Smooth muscle cell of the brain vasculature (primary cell): Measurements from ENCODE around the gene RHOV.

ENCODE experiments used
- DNase-seq: peaks from one replicate; pipeline ENCODE4 v3.0.0-alpha.2; 2012; ENCODE audit warnings: low read depth, low spot score

Gene RHOV

DNA sequence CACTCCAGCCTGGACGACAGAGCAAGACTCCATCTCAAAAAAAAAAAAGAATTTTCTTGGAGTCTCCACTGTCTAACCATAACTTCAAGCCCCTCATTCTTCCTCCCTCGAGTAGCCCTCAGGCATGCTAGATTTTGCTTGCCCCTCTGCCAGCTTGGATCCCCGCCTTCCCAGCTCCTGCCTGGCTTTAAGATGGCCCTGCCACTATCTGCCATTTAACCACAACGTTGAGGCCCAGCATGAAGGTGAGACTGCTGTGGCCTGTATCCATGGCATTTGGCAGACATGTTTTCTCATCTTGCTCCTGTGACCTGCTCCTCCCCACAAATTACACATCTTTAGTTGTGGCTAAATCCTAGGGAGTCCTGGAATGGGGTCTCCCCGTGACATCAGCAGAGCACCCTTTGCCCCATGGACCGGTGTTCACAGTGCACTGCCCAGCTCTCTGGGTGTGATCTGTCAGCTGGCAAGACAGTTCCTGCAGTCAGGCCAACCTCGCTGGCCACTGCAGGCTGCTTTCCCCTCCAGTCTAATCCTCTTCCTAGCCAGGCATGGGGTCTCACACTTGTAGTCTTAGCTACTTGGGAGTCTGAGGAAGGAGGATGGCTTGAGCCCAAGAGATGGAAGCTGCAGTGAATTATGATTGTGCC, 30.6 kb upstream of the RHOV start:
- no peak for DNase-seq

DNA sequence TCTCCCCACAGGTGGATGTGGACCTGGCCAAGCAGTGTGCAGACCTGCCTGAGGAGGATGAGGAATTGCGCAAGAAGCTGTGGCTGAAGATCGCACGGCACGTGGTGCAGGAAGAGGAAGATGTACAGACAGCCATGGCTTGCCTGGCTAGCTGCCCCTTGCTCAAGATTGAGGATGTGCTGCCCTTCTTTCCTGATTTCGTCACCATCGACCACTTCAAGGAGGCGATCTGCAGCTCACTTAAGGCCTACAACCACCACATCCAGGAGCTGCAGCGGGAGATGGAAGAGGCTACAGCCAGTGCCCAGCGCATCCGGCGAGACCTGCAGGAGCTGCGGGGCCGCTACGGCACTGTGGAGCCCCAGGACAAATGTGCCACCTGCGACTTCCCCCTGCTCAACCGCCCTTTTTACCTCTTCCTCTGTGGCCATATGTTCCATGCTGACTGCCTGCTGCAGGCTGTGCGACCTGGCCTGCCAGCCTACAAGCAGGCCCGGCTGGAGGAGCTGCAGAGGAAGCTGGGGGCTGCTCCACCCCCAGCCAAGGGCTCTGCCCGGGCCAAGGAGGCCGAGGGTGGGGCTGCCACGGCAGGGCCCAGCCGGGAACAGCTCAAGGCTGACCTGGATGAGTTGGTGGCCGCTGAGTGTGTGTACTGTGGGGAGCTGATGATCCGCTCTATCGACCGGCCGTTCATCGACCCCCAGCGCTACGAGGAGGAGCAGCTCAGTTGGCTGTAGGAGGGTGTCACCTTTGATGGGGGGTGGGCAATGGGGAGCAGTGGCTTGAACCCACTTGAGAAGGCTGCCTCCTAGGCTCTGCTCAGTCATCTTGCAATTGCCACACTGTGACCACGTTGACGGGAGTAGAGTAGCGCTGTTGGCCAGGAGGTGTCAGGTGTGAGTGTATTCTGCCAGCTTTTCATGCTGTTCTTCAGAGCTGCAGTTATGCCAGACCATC, 28.8 kb upstream of the RHOV start:
- DNase-seq = no peak

DNA sequence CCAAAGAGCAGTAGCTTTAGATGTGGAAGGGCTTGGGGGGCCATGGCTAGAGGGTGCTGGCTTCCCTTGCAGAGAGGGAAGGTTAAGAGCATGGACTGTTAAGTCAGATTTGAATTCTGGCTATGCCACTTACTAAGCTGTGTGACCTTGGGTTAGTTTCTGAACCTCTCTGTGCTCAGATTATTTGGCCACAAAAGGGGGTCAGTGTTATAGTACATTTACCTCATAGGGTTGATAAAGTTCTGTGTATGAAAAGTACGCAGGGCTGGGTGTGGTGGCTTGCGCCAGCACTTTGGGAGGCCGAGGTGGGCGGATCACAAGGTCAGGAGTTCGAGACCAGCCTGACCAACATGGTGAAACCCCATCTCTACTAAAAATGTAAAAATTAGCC, 27.0 kb upstream of the RHOV start:
- DNase-seq = no peak

DNA sequence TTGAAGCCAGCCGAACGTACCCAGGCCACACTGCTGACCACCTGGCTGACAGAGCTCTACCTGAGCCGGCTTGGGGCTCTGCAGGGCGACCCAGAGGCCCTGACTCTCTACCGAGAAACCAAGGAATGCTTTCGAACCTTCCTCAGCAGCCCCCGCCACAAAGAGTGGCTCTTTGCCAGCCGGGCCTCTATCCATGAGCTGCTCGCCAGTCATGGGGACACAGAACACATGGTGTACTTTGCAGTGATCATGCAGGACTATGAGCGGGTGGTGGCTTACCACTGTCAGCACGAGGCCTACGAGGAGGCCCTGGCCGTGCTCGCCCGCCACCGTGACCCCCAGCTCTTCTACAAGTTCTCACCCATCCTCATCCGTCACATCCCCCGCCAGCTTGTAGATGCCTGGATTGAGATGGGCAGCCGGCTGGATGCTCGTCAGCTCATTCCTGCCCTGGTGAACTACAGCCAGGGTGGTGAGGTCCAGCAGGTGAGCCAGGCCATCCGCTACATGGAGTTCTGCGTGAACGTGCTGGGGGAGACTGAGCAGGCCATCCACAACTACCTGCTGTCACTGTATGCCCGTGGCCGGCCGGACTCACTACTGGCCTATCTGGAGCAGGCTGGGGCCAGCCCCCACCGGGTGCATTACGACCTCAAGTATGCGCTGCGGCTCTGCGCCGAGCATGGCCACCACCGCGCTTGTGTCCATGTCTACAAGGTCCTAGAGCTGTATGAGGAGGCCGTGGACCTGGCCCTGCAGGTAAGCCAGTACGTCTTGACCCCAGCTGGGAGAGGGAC, 26.4 kb upstream of the RHOV start:
- no peak for DNase-seq

DNA sequence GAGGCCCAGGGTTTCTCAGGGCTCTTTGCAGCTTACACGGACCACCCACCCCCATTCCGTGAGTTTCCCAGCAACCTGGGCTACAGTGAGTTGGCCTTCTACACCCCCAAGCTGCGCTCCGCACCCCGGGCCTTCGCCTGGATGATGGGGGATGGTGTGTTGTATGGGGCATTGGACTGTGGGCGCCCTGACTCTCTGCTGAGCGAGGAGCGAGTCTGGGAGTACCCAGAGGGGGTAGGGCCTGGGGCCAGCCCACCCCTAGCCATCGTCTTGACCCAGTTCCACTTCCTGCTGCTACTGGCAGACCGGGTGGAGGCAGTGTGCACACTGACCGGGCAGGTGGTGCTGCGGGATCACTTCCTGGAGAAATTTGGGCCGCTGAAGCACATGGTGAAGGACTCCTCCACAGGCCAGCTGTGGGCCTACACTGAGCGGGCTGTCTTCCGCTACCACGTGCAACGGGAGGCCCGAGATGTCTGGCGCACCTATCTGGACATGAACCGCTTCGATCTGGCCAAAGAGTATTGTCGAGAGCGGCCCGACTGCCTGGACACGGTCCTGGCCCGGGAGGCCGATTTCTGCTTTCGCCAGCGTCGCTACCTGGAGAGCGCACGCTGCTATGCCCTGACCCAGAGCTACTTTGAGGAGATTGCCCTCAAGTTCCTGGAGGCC, 25.6 kb upstream of the RHOV start:
- no peak for DNase-seq

DNA sequence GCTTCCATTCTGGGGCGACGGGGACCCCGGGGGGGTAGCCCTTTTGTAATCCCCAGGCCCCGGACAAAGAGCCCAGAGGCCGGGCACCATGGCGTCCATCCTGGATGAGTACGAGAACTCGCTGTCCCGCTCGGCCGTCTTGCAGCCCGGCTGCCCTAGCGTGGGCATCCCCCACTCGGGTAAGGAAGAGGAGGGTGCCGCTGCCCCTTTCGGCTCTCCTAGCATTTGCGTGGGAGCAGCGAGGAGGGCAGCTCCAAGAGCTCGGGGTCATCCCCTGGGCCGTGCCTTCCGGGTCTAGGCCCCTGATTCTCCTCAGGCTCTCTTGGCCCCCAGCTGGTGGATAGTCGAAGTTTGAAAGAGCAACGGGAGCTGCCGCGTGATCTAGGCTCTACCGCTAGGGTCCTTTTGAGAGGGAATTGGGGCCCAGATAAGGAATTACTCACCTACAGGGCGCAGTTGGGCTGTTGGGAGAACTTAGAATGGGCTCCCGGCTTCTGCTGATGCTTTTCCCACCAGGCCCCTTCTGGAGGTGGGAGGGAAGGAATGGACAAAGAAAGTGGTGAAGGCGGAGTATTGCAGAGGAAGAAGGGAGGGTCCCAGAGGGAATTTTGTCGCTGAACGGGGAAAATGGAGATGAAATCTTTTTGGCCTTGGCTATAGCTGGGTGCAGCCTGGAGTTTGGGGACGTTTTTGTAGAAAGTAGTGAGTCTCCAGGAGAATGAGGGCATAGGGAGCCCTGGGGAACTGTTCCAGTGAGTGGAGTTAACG, 20.8 kb upstream of the RHOV start:
- no peak for DNase-seq

DNA sequence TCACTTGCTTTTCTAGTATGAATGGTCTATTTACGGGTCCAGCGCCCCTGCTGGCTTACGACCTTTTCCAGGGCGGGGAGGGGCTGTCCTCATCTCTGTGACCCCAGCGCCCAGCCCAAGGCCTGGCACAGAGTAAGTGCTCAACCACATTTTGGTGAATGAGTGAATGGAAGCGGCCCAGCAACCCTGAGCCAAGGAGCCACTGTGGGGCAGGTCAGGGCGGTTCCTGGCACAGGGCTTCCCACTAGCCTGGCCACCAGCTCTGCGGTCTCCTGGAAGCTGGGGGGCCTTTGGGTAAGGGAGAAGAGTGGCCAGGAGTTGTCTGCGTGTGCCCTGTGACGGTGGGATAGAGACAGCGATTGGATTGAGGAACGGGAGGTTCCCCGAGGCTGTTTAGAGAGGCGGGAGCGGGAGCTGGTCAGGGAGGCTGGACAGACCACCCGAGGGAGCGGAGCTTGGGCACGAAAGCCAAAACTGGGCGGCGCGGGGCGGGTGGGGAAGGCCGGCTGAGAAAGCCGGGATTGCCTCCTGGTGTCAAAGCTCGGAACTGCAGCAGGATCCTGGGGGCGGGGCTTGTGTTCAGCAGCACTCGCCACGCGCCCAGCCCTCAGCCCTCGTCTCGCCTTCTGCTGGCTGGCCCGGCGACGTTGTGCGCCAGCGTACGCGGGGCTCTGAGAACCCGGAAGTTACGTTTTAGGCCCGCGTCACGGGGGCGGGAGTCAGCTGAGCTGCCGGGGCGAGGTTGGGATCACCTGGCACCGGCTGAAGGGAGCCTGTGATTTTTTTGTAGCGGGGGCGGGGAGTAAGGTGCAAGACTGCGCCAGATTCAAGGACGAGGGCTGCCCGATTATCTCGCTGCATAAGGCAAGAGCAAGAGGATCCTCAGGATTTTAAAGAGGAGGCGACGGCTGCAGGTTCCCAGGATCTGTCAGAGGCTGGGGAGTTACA, 20.0 kb upstream of the RHOV start, which contains the start of gene VPS18:
TSS of gene VPS18 (plus strand) at position 718 of the 948 bp plus-strand sequence. CDS start 319 bp downstream, outside the sequence.
- peak; percentile 93 for DNase-seq

DNA sequence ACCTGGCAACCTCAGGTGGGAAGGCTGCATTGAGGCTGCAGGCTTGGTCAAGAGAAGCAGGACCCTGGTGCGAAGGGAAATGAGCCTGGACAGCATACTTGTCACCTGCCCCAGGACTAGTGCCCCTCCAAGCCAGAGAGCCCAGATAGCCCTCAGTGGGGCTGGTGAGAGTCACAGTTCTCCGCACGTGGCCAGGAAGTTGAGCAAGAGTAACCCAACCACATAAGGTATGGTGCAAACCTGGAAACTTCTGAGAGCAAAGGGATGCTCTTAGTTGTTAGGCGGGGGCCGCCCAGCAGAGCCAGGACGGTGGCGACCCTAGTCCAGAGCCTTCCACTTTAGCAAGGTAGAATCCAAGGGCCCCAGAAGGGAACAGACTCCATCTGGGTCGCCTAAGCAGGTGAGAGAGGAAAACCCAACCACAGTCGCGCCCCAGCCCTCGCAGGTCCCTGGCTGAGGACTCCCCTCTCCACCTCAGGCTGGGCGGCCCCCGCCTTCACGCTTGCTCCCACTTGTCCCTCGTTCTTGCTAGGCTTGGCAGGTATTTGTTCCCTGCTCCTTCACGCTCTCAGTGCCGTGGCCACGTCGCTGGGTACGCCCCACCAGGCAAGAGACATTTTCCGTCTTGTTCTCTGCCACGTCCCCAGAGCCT, 19.1 kb upstream of the RHOV start:
- DNase-seq = no peak

DNA sequence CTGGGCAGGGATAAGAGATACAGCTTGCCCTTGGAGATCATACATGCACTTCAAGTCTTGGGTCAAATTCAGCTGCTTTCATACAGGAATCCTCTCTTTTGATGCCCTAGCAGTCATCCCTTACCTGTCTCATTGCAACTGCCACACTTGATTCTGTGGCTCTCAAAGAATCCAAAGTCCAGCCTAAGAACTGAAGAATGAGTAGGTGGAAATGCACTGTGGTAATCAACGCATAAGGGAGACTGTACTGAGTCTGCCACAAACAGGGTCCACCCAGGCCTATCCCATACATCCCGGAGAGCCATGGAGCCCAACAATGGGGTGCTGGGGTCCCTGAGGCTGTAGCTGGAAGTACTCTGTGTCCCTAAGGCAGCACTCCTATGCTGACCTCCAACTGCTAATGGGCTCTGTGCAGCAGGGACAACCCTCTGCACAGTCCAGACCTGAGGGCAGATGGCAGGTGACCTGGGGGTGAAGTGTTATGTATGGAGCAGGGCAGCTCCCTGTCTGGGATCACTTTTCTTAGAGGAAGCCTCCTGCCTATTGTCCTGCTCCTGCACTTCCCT, 18.5 kb upstream of the RHOV start:
- DNase-seq = no peak

DNA sequence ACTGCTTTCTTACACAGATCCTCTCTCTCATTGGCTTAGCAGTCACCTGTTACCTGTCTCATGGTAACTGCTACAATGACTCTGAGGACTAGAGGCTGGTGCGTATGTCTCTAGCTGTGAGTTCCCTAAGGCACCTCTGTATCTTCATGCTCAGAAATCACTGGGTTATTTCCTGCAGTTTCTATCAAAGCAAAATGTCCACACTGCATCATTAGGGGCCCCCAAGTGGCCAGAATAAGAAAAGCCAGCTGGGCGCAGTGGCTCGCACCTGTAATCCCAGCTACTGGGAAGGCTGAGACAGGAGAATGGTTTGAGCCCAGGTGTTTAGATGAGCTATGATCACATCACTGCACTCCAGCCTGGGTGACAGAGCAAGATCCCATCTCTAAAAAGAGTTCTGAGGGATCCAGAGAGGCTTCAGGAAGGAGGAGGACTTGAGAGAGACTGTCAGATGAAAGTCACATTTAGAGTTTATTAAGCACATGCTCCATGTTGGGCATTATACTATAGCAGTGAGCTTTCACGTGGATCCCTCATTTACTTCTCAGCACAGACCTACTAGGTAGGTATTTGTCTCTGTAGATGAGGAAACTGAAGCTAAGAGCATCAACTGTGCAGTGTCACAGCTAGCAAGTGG, 17.9 kb upstream of the RHOV start:
- DNase-seq = no peak

DNA sequence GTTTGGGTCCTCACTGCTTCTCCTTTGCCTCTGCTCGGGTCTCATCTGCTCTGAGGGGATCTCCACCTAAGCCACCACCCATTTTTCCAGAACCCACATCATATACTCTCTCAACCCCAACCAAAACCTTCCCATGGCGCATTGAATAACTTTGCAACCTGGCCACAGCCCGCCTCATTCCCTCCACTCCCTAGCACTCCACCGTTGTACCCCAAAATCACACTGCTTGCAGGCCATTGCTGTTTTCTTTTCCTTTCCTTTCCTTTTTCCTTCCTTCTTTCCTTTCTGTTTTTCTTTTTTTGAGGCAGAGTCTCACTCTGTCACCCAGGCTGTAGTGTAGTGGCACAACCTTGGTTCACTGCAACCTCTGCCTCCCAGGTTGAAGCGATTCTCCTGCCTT, 17.1 kb upstream of the RHOV start:
- no peak for DNase-seq

DNA sequence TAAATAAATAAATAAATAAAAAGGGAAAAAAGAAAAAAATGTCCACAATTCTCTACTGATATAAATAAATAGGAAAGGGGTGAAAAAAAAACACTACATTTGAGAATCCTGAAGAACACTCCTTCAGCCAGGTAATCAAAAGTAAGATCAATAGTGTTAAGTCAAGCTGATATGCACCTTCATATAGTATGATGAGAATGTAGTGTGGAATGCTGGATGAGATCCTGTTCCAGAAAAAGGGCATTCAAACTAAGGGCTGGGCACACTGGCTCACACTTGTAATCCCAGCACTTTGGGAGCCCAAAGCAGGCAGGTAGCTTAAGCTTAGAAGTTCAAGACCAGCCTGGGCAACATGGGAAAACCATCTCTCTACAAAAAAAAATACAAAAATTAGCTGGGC, 15.1 kb upstream of the RHOV start:
- DNase-seq = no peak

DNA sequence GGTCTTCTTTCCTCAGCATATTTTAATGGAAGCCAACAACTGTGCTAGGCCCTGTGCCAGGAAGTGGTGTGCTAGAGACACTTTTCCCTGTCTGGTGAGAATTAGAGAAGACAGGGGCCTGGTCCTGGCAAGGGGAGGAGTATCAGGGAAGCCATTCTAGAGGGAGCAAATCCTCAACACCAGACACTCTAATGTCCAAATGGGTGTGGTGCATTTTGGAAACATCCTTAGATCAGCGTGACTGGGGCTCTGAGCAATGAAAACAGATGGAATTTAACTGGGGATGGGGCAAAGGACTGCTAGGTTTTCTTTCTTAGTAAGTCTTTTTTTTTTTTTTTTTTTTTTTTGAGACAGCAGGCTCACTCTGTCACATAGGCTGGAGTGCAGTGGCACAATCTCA, 12.6 kb upstream of the RHOV start:
- no peak for DNase-seq

DNA sequence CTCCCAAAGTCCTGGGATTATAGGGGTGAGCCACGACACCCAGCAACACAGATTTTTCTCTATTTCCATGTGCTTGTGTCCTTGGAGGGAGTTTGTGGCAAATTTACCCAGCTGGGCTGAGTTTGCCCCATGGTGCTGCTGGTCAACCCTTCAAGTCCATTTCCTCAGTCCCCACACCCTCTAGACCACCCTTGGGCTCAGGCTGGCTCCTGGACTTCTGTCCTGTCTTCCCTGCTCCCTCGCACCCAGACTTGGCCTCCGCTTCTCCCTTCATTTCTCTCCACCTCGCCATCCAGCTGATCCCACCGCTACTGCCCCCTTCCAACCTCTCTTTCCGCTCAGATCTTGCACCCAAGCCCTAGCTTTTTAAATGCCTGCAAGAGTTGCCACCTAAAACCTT, 7.3 kb upstream of the RHOV start:
- DNase-seq = no peak

DNA sequence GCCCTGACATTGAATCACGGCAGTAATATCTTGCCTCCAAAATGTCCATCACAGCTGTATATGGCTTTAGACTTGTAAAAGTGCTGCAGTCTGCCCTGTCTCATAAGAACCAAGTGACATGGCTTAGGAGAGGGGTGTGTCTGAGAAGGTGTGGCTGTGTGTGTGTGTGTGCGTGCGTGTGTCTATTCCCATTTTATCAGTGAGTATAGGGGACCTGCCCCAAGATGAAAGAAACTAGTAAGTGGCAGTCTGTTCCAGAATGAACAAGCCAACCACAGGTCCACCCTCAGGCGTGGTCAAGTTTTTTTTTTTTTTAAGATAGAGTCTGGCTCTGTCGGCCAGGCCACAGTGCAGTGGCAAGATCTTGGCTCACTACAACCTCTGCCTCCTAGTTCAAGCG, 5.6 kb upstream of the RHOV start:
- DNase-seq = no peak

DNA sequence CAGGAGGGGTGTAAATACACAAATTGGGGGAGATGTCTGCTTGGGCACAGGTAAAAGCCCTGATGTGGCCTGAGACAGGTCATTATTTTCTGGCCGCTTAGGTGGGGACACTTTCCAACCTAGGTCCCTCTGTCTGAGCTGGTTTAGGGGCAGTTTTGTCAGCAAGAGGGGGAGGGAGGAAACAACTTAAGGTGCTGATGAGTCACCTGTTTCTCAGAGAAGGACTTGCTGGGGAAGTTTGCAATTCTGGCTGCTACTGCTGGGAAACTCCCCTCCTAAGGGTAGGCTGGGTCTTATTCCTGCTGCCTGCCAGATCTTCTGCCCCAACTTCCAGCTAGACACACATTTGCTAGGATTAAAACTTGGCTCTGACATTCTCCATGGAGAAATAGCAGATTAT, 4.8 kb upstream of the RHOV start:
- no peak for DNase-seq

DNA sequence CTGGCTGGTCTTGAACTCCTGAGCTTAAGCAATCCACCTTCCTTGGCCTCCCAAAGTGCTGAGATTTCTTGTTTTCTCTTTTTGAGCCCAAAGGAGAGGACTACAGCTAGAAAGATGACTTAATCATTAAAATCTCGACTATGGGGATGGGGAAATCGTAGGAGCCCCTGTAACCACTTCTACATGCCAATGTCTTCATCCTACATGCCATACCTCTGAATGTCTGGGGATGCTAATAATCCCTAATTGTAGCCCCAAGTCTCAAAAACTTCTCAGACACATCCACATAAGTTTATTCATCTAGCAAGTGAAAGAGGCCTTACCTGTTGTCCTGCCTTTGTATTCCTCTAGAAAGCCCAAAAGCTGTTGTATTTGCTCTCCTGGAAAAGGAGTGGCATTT, 3.7 kb upstream of the RHOV start:
- no peak for DNase-seq

DNA sequence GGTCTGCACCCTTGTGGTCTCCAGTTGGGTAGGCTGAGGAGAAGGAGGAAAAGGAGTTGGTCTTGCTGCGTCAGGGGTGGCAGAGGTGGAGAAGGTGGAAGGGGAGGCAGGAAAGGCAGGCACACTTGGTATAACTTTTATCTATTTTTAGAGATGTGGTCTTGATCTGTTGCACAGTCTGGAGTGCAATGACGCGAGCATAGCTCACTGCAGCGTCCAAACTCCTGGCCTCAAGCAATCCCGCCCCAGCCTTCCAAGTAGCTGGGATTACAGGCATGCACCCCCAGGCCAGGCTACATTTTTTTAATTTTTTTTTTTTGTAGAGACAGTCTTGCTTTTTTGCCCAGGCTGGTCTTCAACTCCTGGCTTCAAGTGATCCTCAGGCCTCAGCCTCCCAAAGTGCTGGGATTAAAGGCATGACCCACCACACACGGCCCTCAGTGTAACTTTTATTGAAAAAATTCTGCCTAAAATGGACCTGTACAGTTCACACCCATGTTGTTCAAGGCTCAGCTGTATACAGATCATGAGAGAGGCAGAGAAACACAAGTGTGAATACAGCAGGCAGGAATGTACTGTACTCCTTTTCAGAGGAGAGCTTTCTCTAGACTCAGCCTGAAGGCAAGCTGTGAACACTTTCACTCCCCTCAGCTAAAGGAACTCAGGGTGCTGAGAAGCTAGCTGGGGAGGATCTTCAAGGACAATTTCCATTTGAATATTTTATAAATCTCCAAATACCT, 2.1 kb upstream of the RHOV start:
- DNase-seq = no peak
